HG03520 (cell line): ENCODE measurements around the gene HBB.
A peak's percentile ranks its signal among the peaks of the same experiment; 100 is the strongest.

Experiments
- ATAC-seq: cut with Tn5 transposase; IDR thresholded peaks from one replicate; pipeline ENCODE4 v1.9.1; 2021; ENCODE audit warnings: mild to moderate bottlenecking, moderate library complexity; ENCODE audit not compliant: unreplicated experiment

HBB gene

GRCh38 chr11:5247472-5248192, 20.8 kb upstream of the HBB start:
- ATAC-seq, result no peak

- no peak for ATAC-seq
Measured at GRCh38 chr11:5246772-5247471, 20.1 kb upstream of the HBB start.

DNA sequence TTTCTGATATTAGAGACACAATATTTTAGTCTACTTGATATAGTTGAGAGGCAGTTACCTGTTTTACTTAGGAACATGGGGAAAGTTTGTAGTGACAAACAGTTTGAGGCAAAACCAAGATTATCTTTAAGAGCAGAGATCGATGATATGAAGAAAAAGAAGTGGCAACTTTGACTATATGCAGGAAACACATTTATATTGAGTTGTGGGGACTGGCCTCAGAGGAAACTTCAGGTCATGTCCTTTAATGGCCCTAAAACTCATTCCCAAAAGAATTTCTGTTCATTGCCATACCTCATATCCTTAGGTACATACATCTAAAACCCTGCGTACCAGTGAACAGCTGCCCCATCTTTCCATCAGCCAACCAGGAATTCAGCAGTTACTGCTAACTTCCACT, 18.3 kb upstream of the HBB start:
- no peak for ATAC-seq

- ATAC-seq, result no peak
Measured at GRCh38 chr11:5243816-5244180, 16.9 kb upstream of the HBB start.

- ATAC-seq, result peak; percentile 89
Measured at GRCh38 chr11:5242933-5243815, 16.3 kb upstream of the HBB start.

DNA sequence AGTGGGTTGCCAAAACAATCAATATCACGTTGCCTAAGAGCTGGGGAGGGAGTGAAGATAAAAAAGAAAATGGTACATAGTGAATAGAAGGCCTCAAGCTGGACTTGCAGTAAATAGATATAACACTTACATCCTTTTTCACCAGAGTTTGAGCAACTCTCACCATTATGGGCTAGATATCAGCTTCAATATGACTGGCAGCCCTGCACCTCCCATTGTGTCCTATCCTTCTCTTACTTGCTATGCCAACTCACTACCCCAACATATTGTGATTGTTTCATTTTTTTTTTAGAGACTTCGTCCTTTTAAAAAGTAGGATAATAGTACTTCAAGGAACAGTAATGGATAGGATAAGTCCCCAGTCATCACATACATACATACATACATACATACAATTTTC, 15.3 kb upstream of the HBB start:
- no peak for ATAC-seq

- no peak for ATAC-seq
Measured at GRCh38 chr11:5241458-5241857, 14.6 kb upstream of the HBB start.

DNA sequence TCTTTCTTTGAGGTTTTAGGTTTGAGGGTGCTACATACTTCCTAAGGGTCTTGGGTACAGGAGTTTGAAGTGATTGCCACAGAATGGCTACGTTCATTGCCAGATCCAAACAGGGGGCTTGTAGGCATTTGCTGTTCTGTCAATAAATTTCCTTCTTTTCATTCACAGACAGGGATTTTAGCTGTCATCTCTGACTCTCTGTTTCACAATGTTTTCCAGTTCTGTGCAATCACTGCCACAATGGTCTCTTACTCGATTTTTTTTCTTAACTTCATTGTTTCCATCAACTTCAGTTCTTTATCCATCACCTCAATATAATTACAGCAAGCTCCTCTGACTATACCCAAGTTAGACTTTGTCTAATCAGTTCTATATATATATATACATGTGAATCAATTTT, 13.6 kb upstream of the HBB start:
- no peak for ATAC-seq

- ATAC-seq, result no peak
Measured at GRCh38 chr11:5240056-5240455, 13.2 kb upstream of the HBB start.

GRCh38 chr11:5239046-5239445, 12.2 kb upstream of the HBB start:
- no peak for ATAC-seq

GRCh38 chr11:5238486-5238885, 11.6 kb upstream of the HBB start:
- no peak for ATAC-seq

DNA sequence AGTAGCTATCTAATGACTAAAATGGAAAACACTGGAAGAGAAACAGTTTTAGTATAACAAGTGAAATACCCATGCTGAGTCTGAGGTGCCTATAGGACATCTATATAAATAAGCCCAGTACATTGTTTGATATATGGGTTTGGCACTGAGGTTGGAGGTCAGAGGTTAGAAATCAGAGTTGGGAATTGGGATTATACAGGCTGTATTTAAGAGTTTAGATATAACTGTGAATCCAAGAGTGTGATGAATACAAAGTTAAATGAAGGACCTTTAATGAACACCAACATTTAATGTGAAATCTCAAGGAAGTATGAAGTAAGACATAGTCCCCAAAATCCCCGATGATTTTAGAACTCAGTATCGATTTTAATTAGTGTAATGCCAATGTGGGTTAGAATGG, 10.5 kb upstream of the HBB start:
- ATAC-seq, result no peak

DNA sequence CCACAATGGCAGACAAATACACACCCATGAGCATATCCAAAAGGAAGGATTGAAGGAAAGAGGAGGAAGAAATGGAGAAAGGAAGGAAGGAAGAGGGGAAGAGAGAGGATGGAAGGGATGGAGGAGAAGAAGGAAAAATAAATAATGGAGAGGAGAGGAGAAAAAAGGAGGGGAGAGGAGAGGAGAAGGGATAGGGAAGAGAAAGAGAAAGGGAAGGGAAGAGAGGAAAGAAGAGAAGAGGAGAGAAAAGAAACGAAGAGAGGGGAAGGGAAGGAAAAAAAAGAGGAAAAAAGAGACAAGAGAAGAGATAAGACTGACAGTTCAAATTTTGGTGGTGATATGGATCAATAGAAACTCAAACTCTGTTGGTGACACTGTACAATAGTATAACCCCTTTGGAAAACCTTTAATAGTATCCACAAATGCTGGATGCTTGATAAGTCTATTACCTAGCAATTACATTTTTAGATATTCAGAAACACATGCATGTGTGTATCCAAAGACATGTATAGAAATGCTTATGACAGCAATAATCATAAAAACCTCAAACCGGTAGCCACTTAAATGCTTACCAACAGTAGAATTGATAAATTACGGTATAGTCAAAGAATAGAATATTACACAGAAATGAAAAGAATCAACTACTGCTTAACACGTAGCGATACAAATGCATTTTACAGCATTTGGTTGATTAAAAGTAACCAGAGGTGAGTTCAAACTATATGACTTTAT, 8.7 kb upstream of the HBB start:
- no peak for ATAC-seq

DNA sequence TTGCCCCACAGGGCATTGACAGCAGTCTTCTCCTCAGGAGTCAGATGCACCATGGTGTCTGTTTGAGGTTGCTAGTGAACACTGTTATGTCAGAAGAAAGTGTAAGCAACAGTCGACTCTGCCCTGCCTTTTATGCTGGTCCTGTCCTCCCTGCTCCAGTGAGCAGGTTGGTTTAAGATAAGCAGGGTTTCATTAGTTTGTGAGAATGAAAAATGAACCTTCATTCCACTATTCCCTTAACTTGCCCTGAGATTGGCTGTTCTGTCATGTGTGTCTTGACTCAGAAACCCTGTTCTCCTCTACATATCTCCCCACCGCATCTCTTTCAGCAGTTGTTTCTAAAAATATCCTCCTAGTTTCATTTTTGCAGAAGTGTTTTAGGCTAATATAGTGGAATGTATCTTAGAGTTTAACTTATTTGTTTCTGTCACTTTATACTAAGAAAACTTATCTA, 7.5 kb upstream of the HBB start, which contains the start of gene HBD:
TSS of gene HBD (minus strand) at position 103 of the 454 bp plus-strand sequence. CDS start at position 53, 50 bp downstream.
- ATAC-seq, result peak; percentile 81

GRCh38 chr11:5233307-5233706, 6.4 kb upstream of the HBB start:
- ATAC-seq, result no peak

DNA sequence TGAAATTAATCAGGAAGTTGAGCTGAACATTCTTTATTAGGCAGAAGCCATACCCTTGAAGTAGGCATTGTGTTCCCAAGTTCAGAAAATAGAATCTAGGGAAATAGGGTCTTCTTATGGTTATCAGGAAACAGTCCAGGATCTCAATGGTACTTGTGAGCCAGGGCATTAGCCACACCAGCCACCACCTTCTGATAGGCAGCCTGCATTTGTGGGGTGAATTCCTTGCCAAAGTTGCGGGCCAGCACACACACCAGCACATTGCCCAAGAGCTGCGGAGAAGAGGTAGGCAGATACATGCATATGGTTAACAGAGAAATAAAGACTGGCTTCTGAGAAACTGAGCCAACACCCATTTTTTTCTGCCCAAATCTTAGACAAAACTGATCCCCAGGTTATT, 6.0 kb upstream of the HBB start:
- ATAC-seq, result no peak

- ATAC-seq, result no peak
Measured at GRCh38 chr11:5232176-5232575, 5.3 kb upstream of the HBB start.

DNA sequence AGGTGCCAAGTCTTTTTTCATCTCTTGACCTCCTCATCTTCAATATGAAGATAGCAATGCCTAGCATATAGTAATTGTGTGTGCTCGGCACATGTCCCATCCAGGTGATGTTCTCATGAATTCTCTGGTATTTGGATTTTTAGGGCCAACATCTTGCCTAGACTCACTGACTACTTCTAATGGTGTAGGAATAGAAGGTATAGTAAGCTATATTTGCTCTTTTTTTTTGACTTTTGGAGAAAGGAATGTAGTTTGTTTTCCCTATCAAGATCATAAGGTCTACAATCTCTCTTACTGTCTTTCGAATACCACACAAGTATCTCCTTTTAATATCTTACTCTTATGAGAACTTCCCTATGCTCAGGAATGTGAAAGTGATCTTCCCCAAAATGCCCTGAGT, 4.2 kb upstream of the HBB start:
- no peak for ATAC-seq

DNA sequence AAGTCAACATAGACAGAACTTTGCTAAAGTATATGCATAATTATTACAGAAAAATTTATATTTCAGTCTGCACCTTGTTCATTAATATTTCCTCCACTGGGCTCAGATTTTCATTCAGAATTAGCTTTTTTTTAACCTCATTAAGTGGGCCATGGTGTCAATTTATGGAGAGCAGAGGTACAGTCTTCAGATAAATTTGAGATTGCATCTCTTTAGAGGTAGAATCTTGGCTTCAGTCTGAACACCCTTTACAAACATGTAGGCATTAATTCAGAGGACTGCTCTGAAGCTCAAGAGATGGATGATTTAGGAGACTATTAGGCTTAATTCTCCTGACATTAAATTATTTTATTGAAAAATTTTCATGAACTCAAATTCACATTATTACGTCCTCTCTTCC, 3.4 kb upstream of the HBB start:
- ATAC-seq, result no peak

GRCh38 chr11:5229796-5230195, 2.9 kb upstream of the HBB start:
- ATAC-seq, result no peak

GRCh38 chr11:5229356-5229755, 2.5 kb upstream of the HBB start:
- no peak for ATAC-seq
